ENCODE results near the gene SLC26A4. TPM values are rescaled to one million over a fixed set of nuclear protein-coding genes. Genes with fewer than 3 reads are reported as not detected.

SLC26A4 gene
- total RNA-seq, 1 donor = under 0.01 TPM

DNA sequence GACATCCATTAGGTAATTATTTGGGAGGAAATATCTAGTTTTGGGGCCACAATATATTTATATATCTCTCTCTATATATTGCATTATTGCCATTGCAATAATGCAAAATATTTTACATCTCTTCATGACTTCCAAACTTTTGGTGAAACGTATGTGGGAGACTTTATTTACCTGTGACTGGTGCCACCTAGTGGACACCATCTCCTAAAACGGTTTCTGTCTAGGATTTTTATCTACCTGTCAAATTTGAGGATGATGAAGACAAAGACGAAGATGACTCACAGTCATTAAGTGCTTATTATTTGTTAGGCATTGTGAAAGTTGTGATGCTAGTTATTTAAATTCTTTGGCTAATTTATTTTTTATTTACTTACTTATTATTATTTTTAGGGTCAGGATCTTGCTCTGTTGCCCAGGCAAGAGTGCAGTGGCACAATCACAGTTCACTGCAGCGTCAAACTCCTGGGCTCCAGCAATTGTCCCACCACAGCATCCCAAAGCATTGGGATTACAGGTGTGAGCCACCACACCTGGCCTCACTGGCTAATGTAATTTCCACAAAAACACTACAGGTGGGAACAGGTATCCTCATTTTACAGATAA, 64.6 kb downstream of the SLC26A4 start:
- TF ChIP-seq, protein P1, sequence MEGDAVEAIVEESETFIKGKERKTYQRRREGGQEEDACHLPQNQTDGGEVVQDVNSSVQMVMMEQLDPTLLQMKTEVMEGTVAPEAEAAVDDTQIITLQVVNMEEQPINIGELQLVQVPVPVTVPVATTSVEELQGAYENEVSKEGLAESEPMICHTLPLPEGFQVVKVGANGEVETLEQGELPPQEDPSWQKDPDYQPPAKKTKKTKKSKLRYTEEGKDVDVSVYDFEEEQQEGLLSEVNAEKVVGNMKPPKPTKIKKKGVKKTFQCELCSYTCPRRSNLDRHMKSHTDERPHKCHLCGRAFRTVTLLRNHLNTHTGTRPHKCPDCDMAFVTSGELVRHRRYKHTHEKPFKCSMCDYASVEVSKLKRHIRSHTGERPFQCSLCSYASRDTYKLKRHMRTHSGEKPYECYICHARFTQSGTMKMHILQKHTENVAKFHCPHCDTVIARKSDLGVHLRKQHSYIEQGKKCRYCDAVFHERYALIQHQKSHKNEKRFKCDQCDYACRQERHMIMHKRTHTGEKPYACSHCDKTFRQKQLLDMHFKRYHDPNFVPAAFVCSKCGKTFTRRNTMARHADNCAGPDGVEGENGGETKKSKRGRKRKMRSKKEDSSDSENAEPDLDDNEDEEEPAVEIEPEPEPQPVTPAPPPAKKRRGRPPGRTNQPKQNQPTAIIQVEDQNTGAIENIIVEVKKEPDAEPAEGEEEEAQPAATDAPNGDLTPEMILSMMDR (IDR thresholded peaks at IDR 0.05; ENCODE audit: insufficient read depth, low read depth, low read length) = peak; percentile 65
- peak; percentile 72 for DNase-seq (ENCODE audit: low read depth)

DNA sequence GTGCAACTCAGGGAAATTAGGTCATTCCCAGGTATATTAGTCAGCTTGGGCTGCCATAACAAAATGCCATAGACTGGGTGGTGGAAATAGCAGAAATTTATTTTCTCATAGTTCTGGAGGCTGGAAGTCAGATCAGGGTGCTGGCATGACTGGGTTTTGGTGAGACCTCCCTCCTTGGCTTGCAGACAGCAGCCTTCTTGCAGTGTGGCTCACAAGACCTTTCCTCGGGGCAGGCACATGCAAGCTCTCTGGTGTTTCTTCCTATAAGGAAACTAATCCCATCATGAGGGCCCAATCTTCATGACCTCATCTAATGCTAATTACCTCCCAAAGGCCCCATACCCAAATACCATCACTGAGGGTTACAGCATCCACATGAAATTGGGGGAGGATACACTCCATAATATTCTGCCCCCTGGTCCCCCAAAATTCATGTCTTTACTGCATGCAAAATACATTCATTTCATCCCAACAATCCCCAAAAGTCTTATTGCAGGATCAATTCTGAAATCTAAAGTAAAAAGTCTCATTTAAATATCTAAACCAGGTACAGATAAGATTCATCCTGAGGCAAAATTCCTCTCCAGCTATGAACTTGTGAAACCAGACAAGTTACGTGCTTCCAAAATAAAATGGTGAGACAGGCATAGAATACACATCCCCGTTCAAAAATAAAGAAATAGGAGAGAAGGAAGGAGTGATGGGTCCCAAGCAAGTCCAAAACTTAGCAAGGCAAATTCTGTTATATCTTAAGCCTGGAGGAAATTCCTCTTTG, 65.9 kb downstream of the SLC26A4 start:
- TF ChIP-seq, protein P1 (IDR thresholded peaks at IDR 0.05; ENCODE audit: insufficient read depth, low read depth, low read length) = no peak
- no peak overlapping the region for H3K4me3 ChIP-seq (ENCODE audit: low read depth, low read length)
- no peak for DNase-seq (ENCODE audit: low read depth)

More for the DNA sequence above, 64.6 kb downstream of the SLC26A4 start:
- H3K4me3 ChIP-seq (ENCODE audit: low read depth, low read length) = no peak overlapping the region

DNA sequence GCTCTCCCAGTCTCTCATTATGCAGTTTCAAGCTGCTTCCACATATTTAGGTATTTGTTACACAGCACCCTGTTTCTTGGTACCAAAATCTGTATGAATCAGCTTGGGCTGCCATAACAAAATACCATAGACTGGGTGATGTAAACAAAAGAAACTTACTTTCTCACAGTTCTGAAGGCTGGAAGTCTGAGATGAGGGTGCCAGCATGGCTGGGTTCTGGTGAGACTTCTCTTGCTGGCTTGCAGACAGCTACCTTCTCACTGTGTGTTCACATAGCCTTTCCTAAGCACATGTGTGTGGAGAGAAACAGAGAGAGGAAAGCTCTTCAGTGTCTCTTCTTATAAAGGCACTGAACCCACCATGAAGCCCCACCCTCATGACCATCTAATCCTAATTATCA, 67.6 kb downstream of the SLC26A4 start:
- no peak for DNase-seq (ENCODE audit: low read depth)
- TF ChIP-seq, protein P1 (IDR thresholded peaks at IDR 0.05; ENCODE audit: insufficient read depth, low read depth, low read length) = no peak

DNA sequence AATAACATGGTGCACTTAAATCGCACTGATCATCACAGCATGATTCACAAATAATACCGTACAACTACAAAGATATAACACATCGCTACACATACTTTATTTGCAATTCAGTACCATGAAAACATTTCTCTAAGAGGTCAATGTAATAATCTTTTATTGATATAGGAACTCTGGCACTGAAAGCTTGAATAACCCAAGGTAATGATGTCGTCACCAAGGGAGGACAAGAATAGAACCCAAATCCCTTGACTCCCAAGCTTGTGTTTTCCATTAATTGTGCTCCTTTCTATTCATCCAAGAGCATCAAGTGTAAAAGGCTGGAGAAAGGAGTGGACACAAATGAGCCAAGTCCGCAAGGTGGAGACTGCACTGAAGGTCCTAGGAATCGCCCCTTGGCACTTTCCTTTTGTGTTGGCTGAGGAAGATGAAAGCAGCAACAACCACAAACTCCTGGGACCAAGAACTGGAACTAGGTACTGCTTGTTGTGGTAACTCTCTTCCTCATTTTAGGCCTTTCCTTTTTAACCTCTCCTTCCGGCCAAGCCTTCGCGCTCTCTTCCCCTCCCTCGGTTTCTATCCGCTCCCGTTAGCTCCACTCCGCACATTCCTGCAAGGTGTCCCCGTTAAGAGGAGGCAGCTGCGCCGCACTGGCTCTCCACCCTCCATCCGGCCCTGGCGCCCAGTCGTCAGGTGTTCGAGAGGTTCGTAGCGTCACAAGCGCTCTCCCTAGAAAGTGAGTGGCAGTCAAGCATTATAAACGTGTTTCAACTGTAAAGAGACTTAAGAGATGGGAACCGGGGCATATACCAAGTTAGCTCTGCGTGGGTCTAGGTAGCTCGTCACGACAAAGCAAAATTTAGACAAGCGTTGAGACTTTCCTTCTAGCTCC, 82.3 kb downstream of the SLC26A4 start:
- no peak for DNase-seq (ENCODE audit: low read depth)
- peak overlapping the region; percentile 92 for H3K4me3 ChIP-seq (ENCODE audit: low read depth, low read length)
- TF ChIP-seq, protein P1 (IDR thresholded peaks at IDR 0.05; ENCODE audit: insufficient read depth, low read depth, low read length) = no peak

More for the DNA sequence above, 67.6 kb downstream of the SLC26A4 start:
- no peak overlapping the region for H3K4me3 ChIP-seq (ENCODE audit: low read depth, low read length)

DNA sequence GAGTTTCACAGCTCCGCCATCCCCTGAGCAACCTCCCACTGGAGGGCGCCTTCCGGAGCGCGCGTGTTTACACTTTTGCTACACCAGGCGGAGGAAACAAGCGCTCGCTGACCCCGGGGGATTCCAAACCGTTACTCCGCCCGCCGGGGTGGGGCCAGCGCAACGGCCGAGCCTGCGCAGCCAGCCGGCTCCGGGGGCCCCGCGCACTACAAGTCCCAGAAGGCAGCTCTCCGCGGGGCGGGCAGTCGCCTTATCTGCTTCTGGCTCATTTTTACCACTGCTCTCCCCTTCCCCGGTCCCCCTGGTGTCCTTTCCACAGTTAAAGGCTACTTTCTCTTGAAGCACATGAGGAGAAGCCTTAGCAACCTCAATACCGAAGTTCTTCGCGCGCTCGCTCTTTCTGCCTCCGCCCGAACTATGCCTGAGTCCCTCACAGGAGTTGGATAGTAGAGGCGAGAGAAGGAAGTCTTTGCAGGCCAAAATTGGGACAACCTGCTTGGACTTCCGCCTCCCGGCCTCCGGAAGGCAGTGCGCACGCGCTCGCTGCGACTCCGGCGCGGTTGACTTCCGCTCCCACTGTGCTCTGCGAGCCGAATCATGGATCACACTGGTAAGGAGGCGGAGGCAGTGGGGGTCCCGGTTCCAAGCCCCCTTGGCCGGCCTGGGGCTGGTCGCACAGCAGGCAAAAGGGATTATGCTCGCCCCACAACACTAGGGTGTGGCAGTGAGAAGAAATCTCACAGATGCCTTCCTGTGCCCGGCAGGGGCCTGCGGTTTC, 83.1 kb downstream of the SLC26A4 start, which contains the start of gene CBLL1:
Gene CBLL1, plus strand, starts transcription at position 576 of the 778 bp plus-strand sequence. Its CDS starts 22 bp downstream, at position 598.
- peak within 1 kb of the TSS; percentile 92 for H3K4me3 ChIP-seq (ENCODE audit: low read depth, low read length)
- peak; percentile 96 for DNase-seq (ENCODE audit: low read depth)
- TF ChIP-seq, protein P1 (IDR thresholded peaks at IDR 0.05; ENCODE audit: insufficient read depth, low read depth, low read length) = peak; percentile 67

DNA sequence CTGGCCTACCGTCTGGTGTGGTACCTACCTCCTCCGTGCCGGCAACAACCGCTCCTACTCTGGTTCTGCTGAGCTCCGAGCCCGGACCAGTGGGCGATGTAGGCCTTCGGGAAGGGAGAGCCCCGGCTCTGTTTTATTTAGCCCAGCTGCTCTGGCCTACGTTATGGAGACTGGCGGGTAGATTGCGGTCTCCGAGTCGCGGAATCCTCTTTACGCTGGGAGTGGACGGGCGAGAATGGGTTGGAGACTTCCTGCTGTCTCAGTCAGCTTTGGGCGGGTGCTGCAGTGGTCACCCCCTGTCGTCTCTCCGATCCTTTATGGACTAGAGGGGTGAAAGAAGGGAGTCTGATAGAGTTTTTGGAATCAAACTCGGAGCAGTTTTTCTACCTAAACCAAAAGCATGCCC, 83.7 kb downstream of the SLC26A4 start:
- H3K4me3 ChIP-seq (ENCODE audit: low read depth, low read length) = peak overlapping the region; percentile 92
- DNase-seq (ENCODE audit: low read depth) = no peak
- TF ChIP-seq, protein P1 (IDR thresholded peaks at IDR 0.05; ENCODE audit: insufficient read depth, low read depth, low read length) = no peak

Data from fibroblast of villous mesenchyme (primary cell).